ENCODE measurements around the gene ADAMTS13.

The ADAMTS13 gene

DNA sequence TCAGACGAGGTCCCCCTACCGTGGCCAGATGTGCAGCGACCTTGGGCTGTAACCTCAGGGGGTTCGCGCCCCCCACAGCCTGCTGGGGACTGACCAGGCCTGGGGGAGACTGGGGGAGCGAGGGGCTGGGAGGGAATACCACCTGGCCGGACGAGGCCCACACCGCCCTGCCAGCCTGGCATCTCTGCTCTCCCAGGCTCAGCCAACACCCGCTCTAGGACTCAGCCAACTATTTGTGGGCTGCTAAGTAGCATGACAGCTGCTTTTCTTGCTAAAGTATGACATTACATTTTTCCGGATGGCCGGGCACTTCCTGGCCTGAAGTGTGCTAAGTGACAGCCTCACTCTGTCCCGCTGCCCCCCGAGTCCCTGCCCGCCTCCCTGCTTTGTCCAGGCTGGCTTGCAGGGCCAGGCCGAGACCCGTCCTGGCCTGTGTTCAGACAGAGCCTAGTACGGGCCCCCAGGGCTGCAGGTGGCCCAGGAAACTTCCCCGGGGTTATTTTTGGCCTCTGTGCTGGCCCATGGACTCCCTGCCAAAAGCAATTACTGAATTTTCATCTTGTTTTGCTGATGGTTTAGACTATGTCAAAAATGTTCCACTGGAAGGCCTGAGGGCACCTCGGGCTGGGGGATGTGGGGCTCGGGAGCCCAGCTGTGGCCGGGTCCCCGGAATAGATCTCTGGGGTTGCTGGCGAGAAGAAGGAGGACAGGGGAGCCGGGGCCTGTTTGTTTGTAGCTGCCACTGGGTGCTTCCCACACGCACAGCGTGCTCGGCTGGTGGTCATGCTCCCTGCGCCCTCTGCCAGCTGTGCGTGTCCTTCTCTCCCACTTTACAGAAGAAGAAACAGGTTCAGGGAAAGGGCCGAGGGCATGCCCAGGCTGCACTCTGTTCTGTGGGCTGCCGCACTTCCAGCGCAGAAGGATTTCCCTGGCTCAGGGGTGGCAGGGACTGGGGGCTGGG is 70.2 kb downstream of the ADAMTS13 start:
- TF ChIP-seq, protein P1, sequence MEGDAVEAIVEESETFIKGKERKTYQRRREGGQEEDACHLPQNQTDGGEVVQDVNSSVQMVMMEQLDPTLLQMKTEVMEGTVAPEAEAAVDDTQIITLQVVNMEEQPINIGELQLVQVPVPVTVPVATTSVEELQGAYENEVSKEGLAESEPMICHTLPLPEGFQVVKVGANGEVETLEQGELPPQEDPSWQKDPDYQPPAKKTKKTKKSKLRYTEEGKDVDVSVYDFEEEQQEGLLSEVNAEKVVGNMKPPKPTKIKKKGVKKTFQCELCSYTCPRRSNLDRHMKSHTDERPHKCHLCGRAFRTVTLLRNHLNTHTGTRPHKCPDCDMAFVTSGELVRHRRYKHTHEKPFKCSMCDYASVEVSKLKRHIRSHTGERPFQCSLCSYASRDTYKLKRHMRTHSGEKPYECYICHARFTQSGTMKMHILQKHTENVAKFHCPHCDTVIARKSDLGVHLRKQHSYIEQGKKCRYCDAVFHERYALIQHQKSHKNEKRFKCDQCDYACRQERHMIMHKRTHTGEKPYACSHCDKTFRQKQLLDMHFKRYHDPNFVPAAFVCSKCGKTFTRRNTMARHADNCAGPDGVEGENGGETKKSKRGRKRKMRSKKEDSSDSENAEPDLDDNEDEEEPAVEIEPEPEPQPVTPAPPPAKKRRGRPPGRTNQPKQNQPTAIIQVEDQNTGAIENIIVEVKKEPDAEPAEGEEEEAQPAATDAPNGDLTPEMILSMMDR (IDR thresholded peaks at IDR 0.05; ENCODE audit: low read depth, low read length) = no peak
- DNase-seq (ENCODE audit: low read depth in 2 of 2) = no peak
- H3K4me3 ChIP-seq (replicated peaks in 1 of 2; ENCODE audit: low read depth in 2 of 2, low read length in 2 of 2) = no peak overlapping the region

DNA sequence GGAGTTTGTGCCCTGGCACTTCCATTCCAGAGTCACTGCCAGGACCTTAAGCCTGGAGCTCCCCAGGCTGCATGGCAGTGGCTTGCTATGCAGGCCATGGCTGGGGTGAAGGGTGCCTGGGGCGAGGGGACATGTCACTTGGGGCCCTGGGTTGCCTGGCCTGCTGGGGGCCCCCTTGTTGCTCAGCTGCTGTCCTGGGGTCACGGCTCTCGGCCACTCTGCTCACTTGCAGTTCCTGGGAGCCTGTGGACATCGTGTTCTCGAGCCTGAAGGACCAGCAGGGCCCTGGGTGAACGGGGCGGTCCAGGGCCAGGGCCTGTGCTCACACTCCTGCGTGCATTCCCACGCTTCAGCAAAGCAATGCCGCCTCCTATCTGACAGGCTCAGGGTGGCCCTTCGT is 71.3 kb downstream of the ADAMTS13 start:
- TF ChIP-seq, protein P1 (IDR thresholded peaks at IDR 0.05; ENCODE audit: low read depth, low read length) = no peak
- no peak overlapping the region for H3K4me3 ChIP-seq (replicated peaks in 1 of 2; ENCODE audit: low read depth in 2 of 2, low read length in 2 of 2)
- no peak for DNase-seq (ENCODE audit: low read depth in 2 of 2)

DNA sequence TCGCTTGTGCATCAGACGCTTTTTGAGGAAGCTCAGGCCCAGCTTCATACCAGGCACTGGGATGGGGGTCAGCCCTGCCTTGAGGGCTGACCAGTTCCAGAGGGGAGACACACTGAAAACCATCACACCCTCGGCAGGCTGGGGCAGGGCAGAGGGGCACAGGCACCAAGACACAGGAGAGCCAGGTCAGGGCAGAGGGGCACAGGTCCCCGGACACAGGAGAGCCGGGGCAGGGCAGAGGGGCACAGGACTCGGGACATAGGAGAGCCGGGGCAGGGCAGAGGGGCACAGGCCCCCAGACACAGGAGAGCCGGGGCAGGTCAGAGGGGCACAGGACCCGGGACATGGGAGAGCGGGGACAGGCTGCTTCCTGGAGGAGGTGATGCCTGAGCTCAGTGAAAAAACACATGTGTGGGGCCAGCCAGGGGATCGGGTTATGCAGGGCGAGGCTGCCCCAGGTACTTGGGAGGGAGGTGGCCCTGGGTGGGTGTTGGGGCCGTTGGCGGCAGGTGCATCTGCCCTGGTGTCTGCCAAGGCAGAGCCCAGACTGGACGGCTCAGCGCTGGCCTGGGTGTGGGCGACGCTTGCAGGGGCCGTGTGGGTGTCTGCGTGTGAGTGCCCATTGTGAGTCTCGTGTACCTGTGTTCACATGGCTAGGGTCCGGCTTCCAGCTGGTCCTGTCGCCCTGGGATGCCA is 71.8 kb downstream of the ADAMTS13 start:
- TF ChIP-seq, protein P1 (IDR thresholded peaks at IDR 0.05; ENCODE audit: low read depth, low read length) = no peak
- no peak overlapping the region for H3K4me3 ChIP-seq (replicated peaks in 1 of 2; ENCODE audit: low read depth in 2 of 2, low read length in 2 of 2)
- no peak for DNase-seq (ENCODE audit: low read depth in 2 of 2)

DNA sequence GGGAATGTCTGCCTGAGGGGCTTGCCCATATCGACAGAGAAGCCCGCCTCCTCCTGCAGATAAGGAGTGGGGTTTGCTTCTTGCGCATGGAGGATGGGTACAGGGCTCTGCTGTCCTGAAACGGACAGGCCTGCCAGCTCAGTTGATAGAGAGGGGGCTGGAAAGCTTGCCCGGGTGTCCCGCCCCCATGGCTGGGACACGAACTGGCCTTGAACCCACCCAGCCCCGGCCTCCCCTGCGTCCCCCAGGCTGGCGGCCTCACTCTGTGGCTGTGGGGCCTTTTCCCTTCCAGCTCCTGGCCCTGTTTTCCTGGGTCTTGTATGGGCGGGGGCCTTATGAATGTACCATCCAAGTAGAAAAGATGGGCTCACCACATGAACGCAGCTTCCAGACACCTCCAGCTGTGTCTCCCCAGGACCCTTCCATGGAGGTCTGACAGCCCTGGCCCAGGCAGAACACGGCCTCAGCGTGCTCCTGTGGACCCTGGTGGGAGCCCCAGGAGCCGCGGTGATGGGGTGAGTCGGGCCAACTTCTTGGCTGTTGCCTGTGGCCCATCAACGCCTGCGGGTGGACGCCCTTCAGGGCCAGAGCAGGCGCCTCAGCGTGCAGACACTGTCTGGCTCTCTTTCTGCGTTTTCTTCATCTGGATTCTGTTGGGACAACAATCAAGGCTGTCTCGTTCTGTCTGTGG is 72.6 kb downstream of the ADAMTS13 start:
- TF ChIP-seq, protein P1 (IDR thresholded peaks at IDR 0.05; ENCODE audit: low read depth, low read length) = no peak
- H3K4me3 ChIP-seq (replicated peaks in 1 of 2; ENCODE audit: low read depth in 2 of 2, low read length in 2 of 2) = no peak overlapping the region
- DNase-seq (ENCODE audit: low read depth in 2 of 2) = no peak

DNA sequence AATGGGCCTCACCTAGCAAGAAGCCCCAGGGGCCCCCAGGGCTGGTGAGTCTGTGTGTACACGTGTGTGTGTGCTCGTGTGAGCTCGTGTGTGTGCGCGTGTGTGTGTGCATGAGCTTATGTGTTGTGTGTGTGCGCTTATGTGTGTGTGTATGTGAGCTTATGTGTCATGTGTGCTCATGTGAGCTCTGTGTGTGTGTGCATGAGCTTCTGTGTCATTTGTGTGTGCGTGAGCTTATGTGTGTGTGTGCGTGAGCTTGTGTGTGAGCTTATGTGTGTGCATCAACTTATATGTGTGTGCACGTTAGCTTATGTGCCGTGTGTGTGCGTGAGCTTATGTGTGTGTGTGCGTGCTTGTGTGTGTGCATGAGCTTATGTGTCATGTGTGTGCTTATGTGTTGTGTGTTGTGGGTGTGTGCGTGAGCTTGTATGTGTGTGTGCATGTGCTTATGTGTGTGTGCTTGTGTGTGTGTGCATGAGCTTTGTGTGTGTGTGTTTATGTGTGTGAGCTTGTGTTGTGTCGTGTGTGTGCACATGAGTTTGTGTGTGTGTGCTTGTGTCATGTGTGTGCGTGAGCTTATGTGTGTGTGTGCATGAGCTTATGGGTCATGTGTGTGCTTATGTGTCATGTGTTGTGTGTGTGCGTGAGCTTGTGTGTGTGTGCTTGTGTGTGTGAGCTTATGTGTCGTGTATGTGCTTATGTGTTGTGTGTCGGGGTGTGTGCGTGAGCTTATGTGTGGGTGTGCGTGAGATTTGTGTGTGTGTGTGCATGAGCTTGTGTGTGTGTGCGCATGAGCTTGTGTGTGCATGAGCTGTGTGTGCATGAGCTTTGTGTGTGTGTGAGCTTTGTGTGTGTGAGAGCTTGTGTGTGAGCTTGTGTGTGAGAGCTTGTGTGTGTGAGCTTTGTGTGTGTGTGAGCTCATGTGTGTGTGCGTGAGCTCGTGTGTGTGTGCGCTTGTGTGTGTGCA is 73.4 kb downstream of the ADAMTS13 start:
- H3K4me3 ChIP-seq (replicated peaks in 1 of 2; ENCODE audit: low read depth in 2 of 2, low read length in 2 of 2) = no peak overlapping the region
- no peak for DNase-seq (ENCODE audit: low read depth in 2 of 2)
- TF ChIP-seq, protein P1 (IDR thresholded peaks at IDR 0.05; ENCODE audit: low read depth, low read length) = no peak
